DND-41 (cell line): Measurements from ENCODE around the gene TRPV6.

Source experiments
- EZH2 ChIP-seq: IDR thresholded peaks from 3 replicates; pipeline ENCODE4 v1.6.1; 2012; ENCODE audit warnings: borderline replicate concordance, low read depth, mild to moderate bottlenecking, moderate library complexity, low read length, inconsistent platforms; ENCODE audit not compliant: severe bottlenecking
- TF ChIP-seq, protein P1 (sequence below): IDR thresholded peaks from 2 replicates; pipeline ENCODE4 v1.5.1; 2012; ENCODE audit warnings: borderline replicate concordance, low read length, moderate library complexity, mild to moderate bottlenecking; ENCODE audit not compliant: poor library complexity, severe bottlenecking; ENCODE audit errors: extremely low read depth

- TF ChIP-seq, protein P1, sequence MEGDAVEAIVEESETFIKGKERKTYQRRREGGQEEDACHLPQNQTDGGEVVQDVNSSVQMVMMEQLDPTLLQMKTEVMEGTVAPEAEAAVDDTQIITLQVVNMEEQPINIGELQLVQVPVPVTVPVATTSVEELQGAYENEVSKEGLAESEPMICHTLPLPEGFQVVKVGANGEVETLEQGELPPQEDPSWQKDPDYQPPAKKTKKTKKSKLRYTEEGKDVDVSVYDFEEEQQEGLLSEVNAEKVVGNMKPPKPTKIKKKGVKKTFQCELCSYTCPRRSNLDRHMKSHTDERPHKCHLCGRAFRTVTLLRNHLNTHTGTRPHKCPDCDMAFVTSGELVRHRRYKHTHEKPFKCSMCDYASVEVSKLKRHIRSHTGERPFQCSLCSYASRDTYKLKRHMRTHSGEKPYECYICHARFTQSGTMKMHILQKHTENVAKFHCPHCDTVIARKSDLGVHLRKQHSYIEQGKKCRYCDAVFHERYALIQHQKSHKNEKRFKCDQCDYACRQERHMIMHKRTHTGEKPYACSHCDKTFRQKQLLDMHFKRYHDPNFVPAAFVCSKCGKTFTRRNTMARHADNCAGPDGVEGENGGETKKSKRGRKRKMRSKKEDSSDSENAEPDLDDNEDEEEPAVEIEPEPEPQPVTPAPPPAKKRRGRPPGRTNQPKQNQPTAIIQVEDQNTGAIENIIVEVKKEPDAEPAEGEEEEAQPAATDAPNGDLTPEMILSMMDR, result no peak
- no peak for TF ChIP-seq EZH2
These were observed 16.1 kb upstream of the TRPV6 start for GRCh38 chr7:142901426-142902259.
